ENCODE results near the gene NFATC2. TPM values are rescaled to one million over a fixed set of nuclear protein-coding genes. Genes with fewer than 3 reads are reported as not detected.

NFATC2 gene
- total and polyA plus RNA-seq, 9 donors, result 2.2 to 9.4 (median 5.1) TPM

DNA sequence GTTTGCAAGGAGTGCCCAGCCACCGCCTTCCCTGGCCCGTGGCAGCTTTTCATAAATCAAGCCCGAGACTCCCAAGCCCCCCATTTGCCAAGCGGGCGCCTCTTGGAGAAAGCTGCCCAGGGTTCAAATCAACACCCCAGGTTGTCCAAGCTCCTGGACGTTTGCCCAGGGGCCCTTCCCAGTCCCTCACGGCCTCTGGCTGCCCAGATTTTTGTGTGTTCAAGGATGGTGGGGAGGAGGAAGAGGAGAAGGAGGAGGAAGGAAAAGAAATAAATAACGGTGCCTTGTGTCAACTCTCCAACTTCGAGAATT, 20.6 kb upstream of the NFATC2 start:
- H3K4me3 ChIP-seq, result peak overlapping the region; percentile 50
- no peaks in the 10 kb centered on the region for H3K36me3 ChIP-seq
- peak in 1 of 5 donors; percentile 79 for DNase-seq
- peak overlapping the region; percentile 88 to 96 for H3K27ac ChIP-seq
- H3K27me3 ChIP-seq, result no peaks in the 10 kb centered on the region
- H3K4me1 ChIP-seq (ENCODE audit: insufficient read depth), result peaks cover 11% of the 10 kb centered on the region
- 0 to 1% (median 0%) methylated on average over 9 of the region's 9 CpGs for WGBS, 3 donors
- no peaks in the 10 kb centered on the region for H3K9me3 ChIP-seq
- TF ChIP-seq EP300 (IDR thresholded peaks at IDR 0.05) (no peak), POLR2A (IDR thresholded peaks at IDR 0.05) (no peak), CTCF (IDR thresholded peaks at IDR 0.05) (no peak)
- intact Hi-C loops (cut with DNase I), result loop anchor here in 3 of 4 donors (5.0 to 10.0 kb wide), 4 partner anchors 68 to 1296 kb away; no protein-coding TSS in a partner anchor

GRCh38 chr20:51562332-51563173, 20.0 kb upstream of the NFATC2 start:
- 0% methylated on average over 69 to 76 of the region's 76 CpGs for WGBS, 3 donors
- Histone ChIP-seq H3K27me3 (no peaks in the 10 kb centered on the region), H3K4me1 (ENCODE audit: insufficient read depth) (peaks cover 11% of the 10 kb centered on the region), H3K36me3 (no peaks in the 10 kb centered on the region), H3K27ac (peak overlapping the region; percentile 88 to 96), H3K4me3 (peak overlapping the region; percentile 50), H3K9me3 (no peaks in the 10 kb centered on the region)
- TF ChIP-seq CTCF (IDR thresholded peaks at IDR 0.05) (no peak), POLR2A (IDR thresholded peaks at IDR 0.05) (peak; percentile 88), EP300 (IDR thresholded peaks at IDR 0.05) (peak; percentile 37)
- peak; percentile 85 to 95 (median 88) for DNase-seq
- intact Hi-C loops (cut with DNase I), result loop anchor here in 3 of 4 donors (5.0 to 10.0 kb wide), 4 partner anchors 68 to 1295 kb away; no protein-coding TSS in a partner anchor

DNA sequence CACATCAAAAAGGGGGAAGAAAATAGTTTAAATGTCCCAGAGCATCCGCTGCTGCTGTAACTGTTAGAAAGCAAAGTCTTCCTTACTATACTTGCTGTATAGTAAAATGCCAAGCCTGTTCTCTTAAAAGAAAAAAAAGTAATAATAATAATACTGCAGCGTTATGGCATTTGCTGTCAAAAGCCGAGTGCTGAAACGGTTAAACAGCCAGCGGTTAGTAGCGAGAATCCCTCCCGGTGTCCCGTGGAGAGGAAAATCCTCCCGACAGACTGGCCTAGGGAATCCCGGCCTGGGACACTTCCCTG, 19.5 kb upstream of the NFATC2 start:
- intact Hi-C loops (cut with DNase I), result loop anchor here in 3 of 4 donors (5.0 to 10.0 kb wide), 4 partner anchors 67 to 1295 kb away; no protein-coding TSS in a partner anchor
- Histone ChIP-seq H3K4me1 (ENCODE audit: insufficient read depth) (peaks cover 11% of the 10 kb centered on the region), H3K9me3 (no peaks in the 10 kb centered on the region), H3K27me3 (no peaks in the 10 kb centered on the region), H3K36me3 (no peaks in the 10 kb centered on the region), H3K27ac (peak overlapping the region; percentile 88 to 96), H3K4me3 (peak overlapping the region; percentile 50)
- TF ChIP-seq EP300 (IDR thresholded peaks at IDR 0.05) (no peak), POLR2A (IDR thresholded peaks at IDR 0.05) (no peak), CTCF (IDR thresholded peaks at IDR 0.05) (no peak)
- WGBS, 3 donors, result 0 to 1% (median 1%) methylated on average over 10 of the region's 10 CpGs
- DNase-seq, result no peak

DNA sequence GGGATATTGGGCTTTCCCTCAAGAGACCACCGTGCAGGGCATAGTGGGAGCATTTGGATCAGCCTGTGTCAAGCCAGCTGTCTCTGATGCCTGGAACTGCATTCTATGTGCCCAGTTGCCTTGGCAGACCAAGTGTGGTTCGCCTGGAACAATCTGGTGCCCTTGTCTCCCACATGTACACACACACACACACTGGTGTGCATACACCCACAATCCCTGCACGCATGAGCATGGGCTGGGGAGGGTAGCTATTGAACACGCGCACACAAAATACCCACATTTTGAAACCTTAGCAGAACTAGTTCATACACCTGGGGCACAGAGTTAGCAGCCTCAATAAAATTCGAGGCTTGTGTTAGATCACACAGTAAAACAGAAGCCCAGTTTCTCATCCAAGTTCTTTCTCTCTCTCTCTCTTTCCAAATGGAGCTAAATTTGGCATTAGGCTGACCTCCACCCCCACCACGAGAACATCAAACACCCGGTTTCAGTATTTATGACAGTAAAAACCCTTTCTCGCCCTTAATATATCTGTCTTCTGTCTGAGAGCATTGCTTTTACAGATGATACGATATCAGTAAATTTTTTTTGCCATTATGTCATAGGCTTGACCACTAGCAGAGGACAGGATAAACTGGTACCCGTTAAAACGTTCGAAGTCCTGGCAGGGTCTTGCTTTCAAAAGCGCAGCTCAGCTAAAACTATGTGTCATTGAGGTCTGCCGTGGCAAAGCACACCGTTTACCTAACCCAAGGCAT, 18.2 kb upstream of the NFATC2 start:
- DNase-seq, result peak in 1 of 5 donors; percentile 35
- H3K4me3 ChIP-seq, result peak overlapping the region; percentile 19
- WGBS, 3 donors, result 2 to 6% (median 4%) methylated on average over 16 of the region's 16 CpGs
- H3K36me3 ChIP-seq, result no peaks in the 10 kb centered on the region
- intact Hi-C loops (cut with DNase I), result loop anchor here in 3 of 4 donors (5.0 to 10.0 kb wide), 4 partner anchors 66 to 1293 kb away; no protein-coding TSS in a partner anchor
- no peaks in the 10 kb centered on the region for H3K9me3 ChIP-seq
- H3K27ac ChIP-seq, result peak overlapping the region; percentile 10 to 55
- TF ChIP-seq CTCF (IDR thresholded peaks at IDR 0.05), result no peak
- no peak for TF ChIP-seq POLR2A (IDR thresholded peaks at IDR 0.05)
- no peak for TF ChIP-seq EP300 (IDR thresholded peaks at IDR 0.05)
- H3K4me1 ChIP-seq (ENCODE audit: insufficient read depth), result peaks cover 11% of the 10 kb centered on the region
- H3K27me3 ChIP-seq, result no peaks in the 10 kb centered on the region
